Stimulated activated memory B cell treated with anti-CD40 and anti-IgM and Interleukin-4, amounts not matched to agents 10 μg/mL and 1 μg/mL and 100 μg/mL, for 72 hours (primary cell): ENCODE results near the gene LDLRAD2.

Source experiments
- ATAC-seq: fragments of 150-1000 bp; cut with Tn5 transposase; 2 replicates; pipeline ENCODE4 v1.10.0; 2021
- H3K27ac Mint-ChIP-seq: one replicate; pipeline ENCODE4 v1.8.0; 2022; ENCODE audit warnings: mild to moderate bottlenecking, mixed read lengths
- H3K27me3 Mint-ChIP-seq: one replicate; pipeline ENCODE4 v1.8.0; 2022; ENCODE audit warnings: mixed read lengths
- H3K36me3 Mint-ChIP-seq: one replicate; pipeline ENCODE4 v1.8.0; 2022; ENCODE audit warnings: mixed read lengths
- H3K4me1 Mint-ChIP-seq: one replicate; pipeline ENCODE4 v1.8.0; 2022; ENCODE audit warnings: mixed read lengths
- H3K4me3 Mint-ChIP-seq: one replicate; pipeline ENCODE4 v1.8.0; 2022; ENCODE audit warnings: mild to moderate bottlenecking, moderate library complexity, mixed read lengths
- H3K9me3 Mint-ChIP-seq: one replicate; pipeline ENCODE4 v1.8.0; 2022; ENCODE audit warnings: mixed read lengths

The LDLRAD2 gene

GRCh38 chr1:21827141-21827679 lies 15.1 kb downstream of the LDLRAD2 start:
- Mint-ChIP-seq H3K4me1 (peaks cover 4% of the 10 kb centered on the region), H3K27me3 (no peaks in the 10 kb centered on the region), H3K36me3 (peaks cover 6% of the 10 kb centered on the region), H3K9me3 (no peaks in the 10 kb centered on the region), H3K4me3 (no peak overlapping the region), H3K27ac (no peak overlapping the region)
- no peak for ATAC-seq

DNA sequence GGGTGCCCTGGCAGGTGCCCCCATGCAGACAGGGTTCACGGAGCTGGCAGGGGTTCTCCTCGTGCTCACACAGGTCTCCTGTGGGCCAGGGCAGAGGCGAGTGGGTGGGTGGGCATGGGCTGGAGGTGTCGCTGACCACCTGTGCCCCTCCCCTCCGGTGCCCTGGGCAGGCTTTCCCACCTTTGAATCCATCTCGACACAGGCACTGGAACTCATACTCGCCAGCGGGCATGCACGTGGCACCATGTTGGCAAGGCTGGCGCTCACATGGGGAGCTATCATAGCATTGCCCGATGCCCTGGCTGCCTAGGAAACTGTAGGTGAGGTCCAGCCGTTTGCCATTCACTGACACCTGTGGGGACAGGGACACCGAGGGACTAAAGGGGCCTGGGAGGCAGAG lies 16.0 kb downstream of the LDLRAD2 start:
- Mint-ChIP-seq H3K4me1 (peaks cover 4% of the 10 kb centered on the region), H3K4me3 (no peak overlapping the region), H3K27me3 (no peaks in the 10 kb centered on the region), H3K36me3 (peaks cover 13% of the 10 kb centered on the region), H3K27ac (no peak overlapping the region), H3K9me3 (peaks cover 4% of the 10 kb centered on the region)
- no peak for ATAC-seq

DNA sequence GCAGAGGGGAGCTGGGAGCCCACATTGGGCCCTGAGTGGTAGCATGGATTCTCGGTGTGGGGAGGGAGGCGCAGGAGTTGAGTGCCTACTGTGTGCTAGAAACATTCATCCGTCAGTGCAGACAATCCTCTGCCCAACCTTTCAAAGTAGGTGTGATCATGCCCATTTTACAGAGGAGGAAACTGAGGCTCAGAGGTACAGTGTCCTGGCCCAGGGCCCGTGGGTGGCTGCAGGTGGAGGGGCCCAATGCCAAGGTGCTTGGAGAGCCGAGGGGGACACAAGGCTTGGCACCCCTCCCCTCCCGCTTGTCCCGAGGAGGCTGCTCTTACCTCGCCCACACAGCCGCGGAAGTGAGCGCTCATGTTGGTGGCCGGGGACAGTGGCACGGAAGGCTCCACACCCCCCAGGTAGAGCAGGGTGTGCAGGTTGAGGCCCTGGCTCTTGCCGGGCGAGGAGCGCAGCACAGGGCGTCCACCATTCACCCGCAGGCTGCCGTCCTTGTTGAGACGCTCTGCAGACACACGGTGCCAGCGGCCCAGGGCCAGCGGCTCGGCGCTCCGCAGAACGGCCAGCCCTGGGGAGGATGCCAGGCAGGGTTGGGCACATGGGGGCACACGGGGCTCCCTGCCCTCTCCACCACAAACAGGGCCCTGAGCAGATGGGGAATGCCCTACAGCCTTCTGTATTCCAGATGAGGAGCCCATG lies 16.6 kb downstream of the LDLRAD2 start:
- ATAC-seq, result no peak
- peaks cover 19% of the 10 kb centered on the region for H3K36me3 Mint-ChIP-seq
- H3K4me1 Mint-ChIP-seq, result peaks cover 3% of the 10 kb centered on the region
- H3K27ac Mint-ChIP-seq, result no peak overlapping the region
- H3K27me3 Mint-ChIP-seq, result no peaks in the 10 kb centered on the region
- no peak overlapping the region for H3K4me3 Mint-ChIP-seq
- H3K9me3 Mint-ChIP-seq, result peaks cover 4% of the 10 kb centered on the region

- Mint-ChIP-seq H3K36me3 (peaks cover 26% of the 10 kb centered on the region), H3K4me3 (no peak overlapping the region), H3K9me3 (peaks cover 8% of the 10 kb centered on the region), H3K27ac (no peak overlapping the region), H3K4me1 (no peaks in the 10 kb centered on the region), H3K27me3 (no peaks in the 10 kb centered on the region)
- ATAC-seq, result no peak
These were observed 17.2 kb downstream of the LDLRAD2 start for GRCh38 chr1:21829294-21829693.

GRCh38 chr1:21830792-21831453 lies 18.9 kb downstream of the LDLRAD2 start:
- Mint-ChIP-seq H3K4me1 (no peaks in the 10 kb centered on the region), H3K27ac (no peak overlapping the region), H3K27me3 (no peaks in the 10 kb centered on the region), H3K9me3 (peaks cover 10% of the 10 kb centered on the region), H3K36me3 (peaks cover 39% of the 10 kb centered on the region), H3K4me3 (no peak overlapping the region)
- no peak for ATAC-seq

DNA sequence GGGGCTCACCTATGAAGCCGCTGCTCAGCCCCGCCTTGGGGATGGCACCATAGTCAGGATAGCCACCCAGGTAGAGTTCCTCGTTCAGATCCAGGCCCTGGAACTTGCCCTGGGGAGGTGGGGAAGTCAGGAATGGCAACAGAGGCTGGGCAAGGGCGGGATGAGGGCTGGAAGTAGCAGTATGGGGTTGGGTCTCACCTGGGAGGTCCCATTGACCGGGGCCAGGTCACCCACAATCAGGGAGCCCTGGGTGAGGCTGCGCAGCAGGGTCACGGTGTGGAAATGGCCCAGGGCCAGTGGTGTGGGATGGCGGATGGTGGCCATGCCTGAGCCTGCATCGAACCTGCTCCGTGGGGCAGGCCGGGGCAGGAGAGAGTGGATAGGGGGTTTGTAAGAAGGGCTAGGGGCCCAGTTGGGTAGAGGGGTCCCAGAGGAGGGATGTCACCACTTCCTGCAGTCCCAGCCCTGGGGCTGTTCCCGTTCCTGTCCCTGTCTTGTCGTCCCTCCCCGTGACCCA lies 19.4 kb downstream of the LDLRAD2 start:
- Mint-ChIP-seq H3K27me3 (no peaks in the 10 kb centered on the region), H3K9me3 (peaks cover 10% of the 10 kb centered on the region), H3K27ac (no peak overlapping the region), H3K36me3 (peaks cover 39% of the 10 kb centered on the region), H3K4me3 (no peak overlapping the region), H3K4me1 (no peaks in the 10 kb centered on the region)
- no peak for ATAC-seq

DNA sequence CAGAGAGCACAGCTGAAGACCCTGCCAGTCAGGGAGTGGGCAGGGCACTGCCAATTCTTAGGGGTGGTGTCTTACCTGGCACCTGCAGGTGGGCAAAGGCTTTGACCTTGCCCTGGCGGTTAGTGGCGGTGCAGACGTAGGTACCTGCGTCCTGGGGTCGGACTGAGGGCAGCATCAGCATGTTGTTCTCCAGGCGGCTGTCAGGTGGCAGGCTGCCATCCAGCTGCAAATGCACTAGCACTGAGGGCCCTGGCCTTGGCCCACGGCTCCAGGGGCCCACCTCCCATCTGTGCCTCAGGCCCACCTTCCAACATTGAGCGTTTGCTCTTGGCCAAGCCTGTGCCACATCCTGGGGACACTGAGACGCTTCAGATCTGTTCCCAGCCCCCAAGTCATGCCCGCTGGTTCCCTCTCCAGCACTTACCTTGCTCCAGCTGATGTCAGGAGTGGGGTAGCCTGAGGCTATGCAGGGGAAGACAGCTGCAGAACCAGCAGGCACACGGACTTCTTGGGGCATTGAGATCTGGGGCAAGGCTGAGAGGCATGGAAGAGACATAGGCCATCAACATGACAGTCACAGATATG lies 21.4 kb downstream of the LDLRAD2 start:
- no peak for ATAC-seq
- H3K9me3 Mint-ChIP-seq, result peaks cover 10% of the 10 kb centered on the region
- H3K27me3 Mint-ChIP-seq, result no peaks in the 10 kb centered on the region
- no peaks in the 10 kb centered on the region for H3K4me1 Mint-ChIP-seq
- peaks cover 42% of the 10 kb centered on the region for H3K36me3 Mint-ChIP-seq
- no peak overlapping the region for H3K27ac Mint-ChIP-seq
- H3K4me3 Mint-ChIP-seq, result no peak overlapping the region

GRCh38 chr1:21834094-21834493 lies 22.0 kb downstream of the LDLRAD2 start:
- no peak overlapping the region for H3K27ac Mint-ChIP-seq
- H3K36me3 Mint-ChIP-seq, result peaks cover 47% of the 10 kb centered on the region
- peaks cover 10% of the 10 kb centered on the region for H3K9me3 Mint-ChIP-seq
- no peak overlapping the region for H3K4me3 Mint-ChIP-seq
- no peak for ATAC-seq
- no peaks in the 10 kb centered on the region for H3K27me3 Mint-ChIP-seq
- no peaks in the 10 kb centered on the region for H3K4me1 Mint-ChIP-seq

GRCh38 chr1:21834666-21835065 lies 22.6 kb downstream of the LDLRAD2 start:
- Mint-ChIP-seq H3K27me3 (no peaks in the 10 kb centered on the region), H3K36me3 (peaks cover 47% of the 10 kb centered on the region), H3K4me1 (no peaks in the 10 kb centered on the region), H3K4me3 (no peak overlapping the region), H3K27ac (no peak overlapping the region), H3K9me3 (peaks cover 10% of the 10 kb centered on the region)
- no peak for ATAC-seq

DNA sequence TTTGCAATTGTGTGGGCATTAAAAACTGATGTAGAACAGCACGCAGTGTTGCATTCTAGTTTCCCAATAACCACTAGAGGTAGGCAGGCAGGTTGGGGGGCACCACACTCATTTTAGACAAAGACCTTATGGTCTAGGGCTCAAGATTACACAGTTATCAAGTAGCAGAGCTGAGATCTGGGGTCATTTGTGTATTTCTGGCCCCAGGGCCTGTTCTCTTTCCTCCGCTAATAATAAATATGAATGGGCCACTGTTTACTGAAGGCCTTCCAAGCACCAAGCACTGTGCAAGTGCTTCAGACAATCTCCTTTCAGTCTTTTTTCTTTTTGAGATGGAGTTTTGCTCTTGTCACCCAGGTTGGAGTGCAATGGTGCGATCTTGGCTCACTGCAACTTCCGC lies 23.9 kb downstream of the LDLRAD2 start:
- no peaks in the 10 kb centered on the region for H3K4me1 Mint-ChIP-seq
- H3K9me3 Mint-ChIP-seq, result peaks cover 10% of the 10 kb centered on the region
- H3K27ac Mint-ChIP-seq, result no peak overlapping the region
- H3K36me3 Mint-ChIP-seq, result peaks cover 47% of the 10 kb centered on the region
- no peak for ATAC-seq
- H3K27me3 Mint-ChIP-seq, result no peaks in the 10 kb centered on the region
- H3K4me3 Mint-ChIP-seq, result no peak overlapping the region

DNA sequence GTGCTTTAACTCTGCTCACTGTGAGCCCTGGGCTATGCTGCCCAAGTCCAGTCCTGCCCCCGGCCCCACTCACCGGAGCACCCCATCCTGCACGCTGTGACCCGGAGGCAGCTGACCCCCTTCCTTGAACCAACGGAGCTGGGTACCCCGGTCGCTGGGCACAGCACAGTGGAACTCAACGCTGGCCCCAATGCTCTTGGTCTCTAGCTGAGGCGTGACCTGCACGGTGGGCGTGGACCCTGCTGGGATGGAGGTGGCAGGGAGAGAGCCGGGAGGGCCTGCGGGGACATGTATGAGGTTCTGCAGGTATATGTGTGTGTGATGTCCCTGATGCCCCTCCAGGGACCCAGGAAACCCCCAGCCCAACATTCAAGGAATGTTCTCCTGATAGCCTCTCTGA lies 24.7 kb downstream of the LDLRAD2 start:
- Mint-ChIP-seq H3K9me3 (peaks cover 10% of the 10 kb centered on the region), H3K27me3 (no peaks in the 10 kb centered on the region), H3K4me3 (no peak overlapping the region), H3K27ac (no peak overlapping the region), H3K4me1 (no peaks in the 10 kb centered on the region), H3K36me3 (peaks cover 46% of the 10 kb centered on the region)
- no peak for ATAC-seq

GRCh38 chr1:21837476-21837875 lies 25.4 kb downstream of the LDLRAD2 start:
- H3K4me3 Mint-ChIP-seq, result no peak overlapping the region
- no peaks in the 10 kb centered on the region for H3K27me3 Mint-ChIP-seq
- H3K36me3 Mint-ChIP-seq, result peaks cover 40% of the 10 kb centered on the region
- no peak for ATAC-seq
- no peaks in the 10 kb centered on the region for H3K4me1 Mint-ChIP-seq
- peaks cover 10% of the 10 kb centered on the region for H3K9me3 Mint-ChIP-seq
- H3K27ac Mint-ChIP-seq, result no peak overlapping the region

DNA sequence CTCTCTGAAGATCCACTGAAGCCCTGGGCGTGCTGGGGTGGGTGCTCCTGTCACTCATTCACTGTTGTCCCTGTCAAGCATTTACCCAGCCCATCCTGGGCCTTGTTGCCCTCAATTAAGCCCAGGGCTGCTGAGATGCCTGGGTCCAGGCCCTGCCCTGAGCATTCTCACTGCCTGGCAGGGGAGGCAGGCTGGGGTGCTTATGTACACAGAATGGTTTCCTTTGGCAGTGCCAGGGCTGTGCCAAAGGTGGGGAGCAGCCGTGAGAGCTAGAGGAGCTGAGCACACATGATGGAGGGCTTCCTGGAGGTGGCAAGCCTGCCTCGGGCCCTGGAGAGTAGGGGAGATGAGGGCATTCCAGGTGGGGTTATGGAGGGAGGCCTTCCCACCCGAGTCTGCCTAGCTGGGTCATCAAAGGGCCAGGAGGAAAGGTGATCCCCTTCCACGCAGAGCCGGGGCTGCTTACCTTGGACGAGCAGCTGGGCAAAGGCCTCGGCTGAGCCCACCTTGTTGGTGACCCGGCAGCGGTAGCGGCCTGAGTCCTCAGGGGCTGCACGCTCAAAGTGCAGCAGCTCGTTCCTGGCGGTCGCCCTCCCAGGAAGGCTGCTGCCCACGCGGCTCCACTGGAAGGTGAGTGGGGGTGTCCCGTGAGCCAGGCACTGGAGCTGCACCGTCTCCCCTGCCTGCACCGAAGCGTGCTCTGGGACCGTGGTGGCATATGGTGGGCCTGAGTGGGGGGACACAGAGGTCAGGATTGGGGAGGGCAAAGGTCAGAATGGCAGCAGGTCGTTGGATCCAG lies 26.5 kb downstream of the LDLRAD2 start:
- Mint-ChIP-seq H3K9me3 (peaks cover 6% of the 10 kb centered on the region), H3K36me3 (peaks cover 36% of the 10 kb centered on the region), H3K27ac (no peak overlapping the region), H3K27me3 (no peaks in the 10 kb centered on the region), H3K4me1 (no peaks in the 10 kb centered on the region), H3K4me3 (no peak overlapping the region)
- no peak for ATAC-seq

DNA sequence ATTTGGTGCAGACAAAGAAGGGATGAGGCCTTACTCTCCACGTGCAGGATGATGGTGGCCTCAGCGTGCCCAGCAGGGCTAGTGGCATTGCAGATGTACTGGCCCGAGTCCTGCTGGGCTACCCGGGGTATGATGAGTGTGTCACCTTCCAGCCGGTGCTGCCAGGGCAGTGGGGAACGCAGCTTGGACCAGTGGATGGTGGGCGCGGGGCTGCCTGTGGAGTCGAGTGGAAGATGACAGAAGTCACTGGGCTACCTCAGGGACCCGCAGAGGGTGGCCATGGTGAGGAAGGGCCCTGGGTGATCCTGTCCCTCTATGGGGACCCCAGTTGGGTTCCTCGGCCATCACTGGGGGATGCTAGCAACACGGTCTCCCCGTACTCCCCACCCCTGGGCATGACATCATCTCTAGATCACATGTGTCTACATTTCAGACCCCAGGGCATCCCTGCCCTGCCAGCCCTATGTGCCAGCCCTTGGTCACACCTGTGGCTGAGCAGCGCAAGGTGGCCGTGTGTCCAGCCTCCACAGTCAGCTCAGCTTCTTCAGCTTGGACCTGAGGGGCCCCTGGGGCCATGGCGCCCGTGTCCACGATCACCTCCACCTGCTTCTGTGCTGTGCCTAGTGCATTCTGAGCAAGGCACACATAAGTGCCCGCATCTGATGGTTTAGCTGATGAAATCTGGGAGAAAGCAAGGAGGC lies 27.4 kb downstream of the LDLRAD2 start:
- ATAC-seq, result no peak
- H3K36me3 Mint-ChIP-seq, result peaks cover 27% of the 10 kb centered on the region
- H3K27ac Mint-ChIP-seq, result no peak overlapping the region
- H3K4me1 Mint-ChIP-seq, result no peaks in the 10 kb centered on the region
- H3K4me3 Mint-ChIP-seq, result no peak overlapping the region
- H3K27me3 Mint-ChIP-seq, result no peaks in the 10 kb centered on the region
- H3K9me3 Mint-ChIP-seq, result no peaks in the 10 kb centered on the region
